Measurements from ENCODE around the gene PRND. TPM values are rescaled to one million over a fixed set of nuclear protein-coding genes. Genes with fewer than 3 reads are reported as not detected.

Gene PRND
- total and polyA plus RNA-seq, 2 of the 13 experiments (the other 11 are each of a cell fraction or from before 2014, with no cell fraction given) = not detected

- TF ChIP-seq DZIP1 (CRISPR knock-in tag; IDR thresholded peaks at IDR 0.05) (no peak), MEIS1 (CRISPR knock-in tag; IDR thresholded peaks at IDR 0.05; ENCODE audit: borderline replicate concordance) (no peak), KDM2A (CRISPR knock-in tag; IDR thresholded peaks at IDR 0.05; ENCODE audit: borderline replicate concordance, low read depth) (peak; percentile 48; the same call in 1 of the 2 replicates), ZNF367 (CRISPR knock-in tag; IDR thresholded peaks at IDR 0.05; ENCODE audit: borderline replicate concordance) (no peak), ZNF616 (CRISPR knock-in tag; IDR thresholded peaks at IDR 0.05; ENCODE audit: low read depth) (no peak), ZNF513 (CRISPR knock-in tag; conservative IDR thresholded peaks at IDR 0.05) (no peak), GPN1 (CRISPR knock-in tag; IDR thresholded peaks at IDR 0.05; ENCODE audit: borderline replicate concordance) (no peak), TRIM24 (CRISPR knock-in tag; IDR thresholded peaks at IDR 0.05) (no peak), HIVEP1 (CRISPR knock-in tag; IDR thresholded peaks at IDR 0.05) (no peak), POLR2AphosphoS5 (IDR thresholded peaks at IDR 0.05; ENCODE audit: low read depth, low read length) (no peak)
- TF ChIP-seq, protein P1, sequence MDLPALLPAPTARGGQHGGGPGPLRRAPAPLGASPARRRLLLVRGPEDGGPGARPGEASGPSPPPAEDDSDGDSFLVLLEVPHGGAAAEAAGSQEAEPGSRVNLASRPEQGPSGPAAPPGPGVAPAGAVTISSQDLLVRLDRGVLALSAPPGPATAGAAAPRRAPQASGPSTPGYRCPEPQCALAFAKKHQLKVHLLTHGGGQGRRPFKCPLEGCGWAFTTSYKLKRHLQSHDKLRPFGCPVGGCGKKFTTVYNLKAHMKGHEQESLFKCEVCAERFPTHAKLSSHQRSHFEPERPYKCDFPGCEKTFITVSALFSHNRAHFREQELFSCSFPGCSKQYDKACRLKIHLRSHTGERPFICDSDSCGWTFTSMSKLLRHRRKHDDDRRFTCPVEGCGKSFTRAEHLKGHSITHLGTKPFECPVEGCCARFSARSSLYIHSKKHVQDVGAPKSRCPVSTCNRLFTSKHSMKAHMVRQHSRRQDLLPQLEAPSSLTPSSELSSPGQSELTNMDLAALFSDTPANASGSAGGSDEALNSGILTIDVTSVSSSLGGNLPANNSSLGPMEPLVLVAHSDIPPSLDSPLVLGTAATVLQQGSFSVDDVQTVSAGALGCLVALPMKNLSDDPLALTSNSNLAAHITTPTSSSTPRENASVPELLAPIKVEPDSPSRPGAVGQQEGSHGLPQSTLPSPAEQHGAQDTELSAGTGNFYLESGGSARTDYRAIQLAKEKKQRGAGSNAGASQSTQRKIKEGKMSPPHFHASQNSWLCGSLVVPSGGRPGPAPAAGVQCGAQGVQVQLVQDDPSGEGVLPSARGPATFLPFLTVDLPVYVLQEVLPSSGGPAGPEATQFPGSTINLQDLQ (CRISPR knock-in tag; IDR thresholded peaks at IDR 0.05) = no peak
- TF ChIP-seq, protein P2, sequence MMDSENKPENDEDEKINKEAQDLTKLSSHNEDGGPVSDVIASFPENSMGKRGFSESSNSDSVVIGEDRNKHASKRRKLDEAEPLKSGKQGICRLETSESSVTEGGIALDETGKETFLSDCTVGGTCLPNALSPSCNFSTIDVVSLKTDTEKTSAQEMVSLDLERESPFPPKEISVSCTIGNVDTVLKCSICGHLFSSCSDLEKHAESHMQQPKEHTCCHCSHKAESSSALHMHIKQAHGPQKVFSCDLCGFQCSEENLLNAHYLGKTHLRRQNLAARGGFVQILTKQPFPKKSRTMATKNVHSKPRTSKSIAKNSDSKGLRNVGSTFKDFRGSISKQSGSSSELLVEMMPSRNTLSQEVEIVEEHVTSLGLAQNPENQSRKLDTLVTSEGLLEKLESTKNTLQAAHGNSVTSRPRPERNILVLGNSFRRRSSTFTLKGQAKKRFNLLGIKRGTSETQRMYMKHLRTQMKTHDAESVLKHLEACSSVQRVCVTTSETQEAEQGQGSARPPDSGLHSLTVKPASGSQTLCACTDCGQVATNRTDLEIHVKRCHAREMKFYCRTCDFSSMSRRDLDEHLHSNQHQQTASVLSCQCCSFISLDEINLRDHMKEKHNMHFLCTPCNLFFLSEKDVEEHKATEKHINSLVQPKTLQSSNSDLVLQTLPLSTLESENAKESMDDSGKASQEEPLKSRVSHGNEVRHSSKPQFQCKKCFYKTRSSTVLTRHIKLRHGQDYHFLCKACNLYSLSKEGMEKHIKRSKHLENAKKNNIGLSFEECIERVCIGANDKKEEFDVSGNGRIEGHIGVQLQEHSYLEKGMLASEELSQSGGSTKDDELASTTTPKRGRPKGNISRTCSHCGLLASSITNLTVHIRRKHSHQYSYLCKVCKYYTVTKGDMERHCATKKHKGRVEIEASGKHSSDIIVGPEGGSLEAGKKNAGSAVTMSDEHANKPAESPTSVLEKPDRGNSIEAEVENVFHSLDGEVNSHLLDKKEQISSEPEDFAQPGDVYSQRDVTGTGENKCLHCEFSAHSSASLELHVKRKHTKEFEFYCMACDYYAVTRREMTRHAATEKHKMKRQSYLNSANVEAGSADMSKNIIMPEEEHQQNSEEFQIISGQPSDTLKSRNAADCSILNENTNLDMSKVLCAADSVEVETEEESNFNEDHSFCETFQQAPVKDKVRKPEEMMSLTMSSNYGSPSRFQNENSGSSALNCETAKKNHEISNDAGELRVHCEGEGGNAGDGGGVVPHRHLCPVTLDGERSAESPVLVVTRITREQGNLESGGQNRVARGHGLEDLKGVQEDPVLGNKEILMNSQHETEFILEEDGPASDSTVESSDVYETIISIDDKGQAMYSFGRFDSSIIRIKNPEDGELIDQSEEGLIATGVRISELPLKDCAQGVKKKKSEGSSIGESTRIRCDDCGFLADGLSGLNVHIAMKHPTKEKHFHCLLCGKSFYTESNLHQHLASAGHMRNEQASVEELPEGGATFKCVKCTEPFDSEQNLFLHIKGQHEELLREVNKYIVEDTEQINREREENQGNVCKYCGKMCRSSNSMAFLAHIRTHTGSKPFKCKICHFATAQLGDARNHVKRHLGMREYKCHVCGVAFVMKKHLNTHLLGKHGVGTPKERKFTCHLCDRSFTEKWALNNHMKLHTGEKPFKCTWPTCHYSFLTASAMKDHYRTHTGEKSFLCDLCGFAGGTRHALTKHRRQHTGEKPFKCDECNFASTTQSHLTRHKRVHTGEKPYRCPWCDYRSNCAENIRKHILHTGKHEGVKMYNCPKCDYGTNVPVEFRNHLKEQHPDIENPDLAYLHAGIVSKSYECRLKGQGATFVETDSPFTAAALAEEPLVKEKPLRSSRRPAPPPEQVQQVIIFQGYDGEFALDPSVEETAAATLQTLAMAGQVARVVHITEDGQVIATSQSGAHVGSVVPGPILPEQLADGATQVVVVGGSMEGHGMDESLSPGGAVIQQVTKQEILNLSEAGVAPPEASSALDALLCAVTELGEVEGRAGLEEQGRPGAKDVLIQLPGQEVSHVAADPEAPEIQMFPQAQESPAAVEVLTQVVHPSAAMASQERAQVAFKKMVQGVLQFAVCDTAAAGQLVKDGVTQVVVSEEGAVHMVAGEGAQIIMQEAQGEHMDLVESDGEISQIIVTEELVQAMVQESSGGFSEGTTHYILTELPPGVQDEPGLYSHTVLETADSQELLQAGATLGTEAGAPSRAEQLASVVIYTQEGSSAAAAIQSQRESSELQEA (CRISPR knock-in tag; IDR thresholded peaks at IDR 0.05; ENCODE audit: not compliant biosample characterization) = peak; percentile 69
These were observed 1.4 kb upstream of the PRND start (continued) for GRCh38 chr20:4720041-4720976.

Data from HepG2 (cell line).